NOMO-1 treated with dmso at 0.1 percent for 144 hours (cell line): ENCODE data around the gene PLIN5.

Experiments used
- DNase-seq: peaks from one replicate; lab custom pipeline; 2025; ENCODE audit not compliant: unreplicated experiment; lab: John Stamatoyannopoulos, UW

Gene PLIN5

DNA sequence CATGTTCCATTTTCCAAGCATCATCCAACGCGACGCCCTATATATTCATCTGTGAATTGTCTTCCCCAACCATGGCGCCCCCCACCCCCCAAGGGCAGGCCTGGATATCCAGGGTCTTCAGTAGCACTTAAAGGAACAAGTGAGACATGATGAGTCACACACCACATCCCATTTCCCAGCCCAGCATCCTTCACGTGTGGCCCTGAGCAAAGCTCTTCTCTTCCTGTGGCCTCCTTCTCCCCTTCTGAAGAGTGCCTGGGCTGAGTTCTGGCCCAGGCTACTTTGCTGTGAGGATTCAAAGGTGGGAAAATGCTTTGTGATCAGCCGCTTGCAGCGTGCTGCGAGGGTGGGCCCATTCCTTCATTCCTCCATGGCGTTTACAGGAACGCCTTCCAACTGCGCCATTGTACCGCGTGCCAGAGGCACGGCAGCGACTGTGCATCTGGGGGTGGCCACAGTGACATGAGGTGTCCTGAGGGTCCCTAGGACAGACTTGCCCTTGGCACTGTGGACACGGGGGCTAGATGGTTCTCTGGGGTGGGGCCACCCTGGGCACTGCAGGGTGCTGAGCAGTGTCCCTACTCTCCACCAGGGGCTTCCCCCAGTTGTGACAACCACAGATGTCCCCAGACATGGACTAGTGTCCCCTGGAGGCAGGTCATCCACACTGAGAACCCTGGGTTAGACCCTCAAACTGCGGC lies 28.4 kb downstream of the PLIN5 start:
- no peak for DNase-seq

DNA sequence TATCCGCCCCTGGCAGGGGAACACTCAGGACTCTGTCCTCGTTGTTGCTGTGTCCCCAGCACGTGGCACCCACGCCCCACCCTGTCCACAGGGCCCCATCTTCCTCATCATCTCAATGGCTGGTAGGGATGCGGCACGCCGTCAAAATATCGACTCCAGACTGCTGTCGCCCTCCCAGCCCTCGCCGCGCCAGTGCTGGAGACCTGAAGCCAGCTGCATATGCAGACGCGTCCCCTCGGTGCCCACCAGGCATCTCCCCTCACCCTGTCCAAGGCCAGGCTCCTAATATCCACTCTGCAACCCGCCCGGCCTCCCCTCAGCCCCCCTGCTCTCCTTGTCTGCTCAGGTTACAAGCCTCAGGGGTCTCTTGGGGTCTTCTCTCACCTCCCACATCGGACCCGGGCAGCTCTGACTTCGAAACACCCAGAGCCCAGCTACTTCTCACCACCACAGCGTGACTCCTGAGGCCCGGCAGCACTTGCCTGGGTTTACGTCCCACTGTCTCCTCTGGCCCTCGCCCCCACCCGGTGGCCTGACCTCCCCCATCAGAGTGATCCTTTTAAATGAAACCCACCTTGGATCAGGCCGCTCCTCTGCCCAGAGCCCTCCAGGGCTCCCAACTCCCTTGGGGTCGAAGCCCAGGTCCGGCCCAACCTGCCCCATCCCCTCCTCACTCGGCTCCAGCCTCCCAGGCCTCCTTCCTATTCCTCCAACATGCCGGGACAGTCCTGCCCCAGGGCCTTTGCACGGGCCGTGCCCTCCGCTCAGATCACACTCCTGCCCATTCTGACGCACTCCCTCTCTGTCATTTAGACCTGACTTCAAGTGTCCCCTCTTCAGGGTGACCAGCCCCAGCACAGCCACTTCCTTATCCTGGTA lies 29.2 kb downstream of the PLIN5 start:
- no peak for DNase-seq

DNA sequence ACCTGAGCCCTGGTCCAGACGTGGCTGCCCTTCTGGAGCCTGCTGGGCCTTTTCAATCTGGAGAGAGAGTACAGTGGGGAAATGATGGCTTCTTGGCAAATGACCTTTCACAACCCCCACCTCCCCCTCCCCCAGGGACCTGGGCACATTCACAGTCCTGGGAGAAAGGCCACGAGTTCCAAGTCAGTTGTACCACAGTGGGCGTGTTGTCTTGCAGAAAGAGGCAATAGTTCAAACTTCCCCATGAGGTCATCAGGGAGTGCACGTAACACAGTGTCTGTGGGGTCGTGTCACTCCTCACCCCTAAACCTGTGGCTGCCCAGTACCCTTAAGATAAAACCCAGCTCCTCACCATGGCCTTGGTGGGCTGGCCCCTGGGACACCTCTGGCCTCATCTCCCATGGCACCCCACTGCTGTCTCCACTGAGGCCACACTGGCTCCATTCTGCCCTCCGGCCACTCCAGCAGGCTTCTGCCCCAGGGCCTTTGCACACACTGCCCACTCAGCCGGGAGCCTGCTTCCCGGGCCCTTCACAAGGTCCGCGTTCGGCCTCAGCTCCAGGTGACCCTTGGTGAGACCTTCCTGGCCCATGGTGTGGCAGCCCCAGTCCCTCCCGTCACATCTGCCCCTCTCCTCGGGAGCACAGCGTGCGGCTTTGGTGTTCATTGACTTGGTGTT lies 30.0 kb downstream of the PLIN5 start:
- DNase-seq: no peak

DNA sequence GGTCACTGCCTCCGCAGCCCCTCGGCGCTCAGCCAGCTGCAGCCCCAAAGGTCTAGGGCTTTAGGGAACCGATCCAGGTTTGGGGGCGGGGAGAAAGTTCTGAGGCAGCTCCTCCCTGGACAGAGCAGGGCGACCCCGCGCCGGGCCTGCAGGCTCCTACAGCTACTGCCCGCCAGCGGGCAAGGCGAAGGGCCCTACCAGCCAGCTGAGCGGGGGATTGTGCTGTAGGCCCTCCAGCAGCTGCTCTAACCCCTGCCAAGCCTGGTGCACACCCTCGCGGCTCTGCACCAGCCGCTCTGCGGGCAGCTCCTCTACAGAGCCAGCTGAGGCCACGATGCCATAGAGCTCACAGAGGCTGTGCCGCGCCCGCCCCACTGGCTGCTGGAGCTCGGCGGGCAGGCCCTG lies 30.7 kb downstream of the PLIN5 start:
- DNase-seq: no peak

DNA sequence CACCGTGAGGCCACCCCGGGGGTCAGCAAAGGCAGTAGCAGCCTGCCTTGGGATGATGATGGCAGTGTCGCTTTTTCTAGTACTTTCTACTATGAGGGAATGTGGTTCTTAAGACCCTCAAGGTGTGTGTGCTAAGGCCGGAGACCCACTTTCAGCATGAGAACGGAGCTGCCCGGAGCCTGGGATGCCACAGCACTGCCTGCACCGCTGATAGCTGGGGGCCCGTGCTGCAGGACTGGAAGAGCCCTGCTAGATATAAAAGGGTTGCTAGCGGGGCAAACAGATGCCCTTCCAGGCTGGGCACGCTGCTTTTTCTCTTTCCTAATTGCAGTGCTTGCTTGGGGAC lies 31.2 kb downstream of the PLIN5 start:
- no peak for DNase-seq

DNA sequence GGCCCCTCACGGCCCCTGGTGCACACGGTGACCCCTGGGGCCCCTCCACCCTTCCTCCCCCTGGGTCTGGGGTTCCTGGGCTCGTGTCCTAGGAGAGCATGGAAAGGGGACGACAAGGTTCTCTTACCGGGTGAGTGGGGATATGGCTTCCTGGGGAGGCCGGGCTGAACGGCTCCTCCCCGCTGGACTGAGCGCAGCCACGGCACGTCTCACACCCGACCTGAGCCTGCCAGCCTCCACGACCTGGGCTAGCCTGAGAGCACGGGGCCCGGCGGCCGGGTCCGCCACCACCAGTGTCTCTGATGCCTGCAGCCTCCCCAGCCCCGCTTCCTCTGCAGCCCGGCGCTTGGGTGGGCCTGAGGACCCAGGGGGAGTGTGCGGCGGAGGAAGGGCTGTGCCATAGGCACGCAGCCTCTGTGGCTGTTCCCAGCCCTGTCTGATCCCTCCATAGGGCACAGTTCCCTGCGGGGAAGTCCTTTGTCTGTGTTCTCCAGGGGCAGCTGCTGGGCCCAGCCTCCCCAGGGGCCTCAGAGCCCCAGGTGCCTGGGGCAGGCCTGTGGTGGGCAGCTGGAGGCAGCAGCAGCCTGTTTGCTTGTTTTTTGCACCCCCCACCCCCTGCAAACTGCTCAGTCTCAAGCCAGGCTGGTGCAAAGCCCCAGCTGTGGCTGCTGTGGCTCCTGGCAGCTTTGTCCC lies 31.7 kb downstream of the PLIN5 start:
- no peak for DNase-seq

DNA sequence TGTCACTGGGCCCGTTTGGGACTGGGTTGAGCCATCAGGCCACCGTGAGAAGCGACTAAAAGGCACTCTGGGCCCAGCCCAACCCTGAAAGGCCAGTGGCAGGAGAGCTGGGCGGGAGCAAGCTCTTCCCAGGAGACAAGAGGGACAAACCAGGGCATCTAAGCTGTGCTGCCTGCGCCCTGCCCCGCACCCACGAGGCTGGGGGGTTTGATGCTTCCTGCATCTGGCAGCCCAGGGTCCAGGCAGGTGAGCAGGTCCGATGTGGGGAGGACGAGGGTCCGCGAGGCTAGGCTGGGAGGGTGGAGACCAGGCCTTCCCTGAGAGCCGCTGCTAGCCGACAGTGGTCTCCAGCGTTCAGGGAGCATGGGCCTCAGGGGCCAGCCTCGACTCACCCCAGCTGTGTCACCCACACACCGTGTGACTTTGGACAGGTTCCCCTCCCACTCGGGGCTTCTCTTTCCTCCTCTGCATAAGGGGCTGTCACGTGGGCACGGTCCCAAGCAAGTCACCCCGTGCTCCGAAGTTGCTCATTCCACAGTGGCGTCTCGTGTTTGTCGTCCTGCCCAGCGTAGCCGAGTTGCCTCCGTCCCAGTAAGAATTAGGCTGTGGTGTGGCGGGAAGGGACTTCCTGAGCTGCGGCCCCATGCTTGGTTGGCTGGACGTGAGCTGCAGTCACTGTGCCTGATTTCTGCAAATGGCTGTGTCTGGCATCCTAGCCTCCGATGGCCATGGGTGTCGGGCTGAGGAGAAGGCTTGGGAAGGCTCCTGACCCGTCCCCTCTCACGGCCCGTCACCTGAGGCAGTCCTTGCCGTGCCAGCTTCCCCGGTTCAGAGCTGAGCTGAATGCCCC lies 32.5 kb downstream of the PLIN5 start:
- DNase-seq: no peak

DNA sequence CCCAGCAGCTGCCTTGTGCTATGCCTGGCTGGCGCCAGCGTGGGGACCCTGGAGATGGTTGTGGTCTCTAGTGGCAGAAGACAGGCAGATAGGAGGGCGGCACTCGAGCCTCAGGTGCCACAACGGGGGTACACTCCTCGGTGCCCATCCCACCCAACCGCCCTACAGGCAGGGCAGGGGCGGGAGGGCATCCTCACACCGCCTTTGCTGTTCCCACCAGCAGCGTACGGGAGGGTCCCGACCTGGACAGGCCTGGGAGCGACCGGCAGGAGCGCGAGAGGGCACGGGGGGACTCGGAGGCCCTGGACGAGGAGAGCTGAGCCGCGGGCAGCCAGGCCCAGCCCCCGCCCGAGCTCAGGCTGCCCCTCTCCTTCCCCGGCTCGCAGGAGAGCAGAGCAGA lies 33.3 kb downstream of the PLIN5 start:
- DNase-seq: no peak

DNA sequence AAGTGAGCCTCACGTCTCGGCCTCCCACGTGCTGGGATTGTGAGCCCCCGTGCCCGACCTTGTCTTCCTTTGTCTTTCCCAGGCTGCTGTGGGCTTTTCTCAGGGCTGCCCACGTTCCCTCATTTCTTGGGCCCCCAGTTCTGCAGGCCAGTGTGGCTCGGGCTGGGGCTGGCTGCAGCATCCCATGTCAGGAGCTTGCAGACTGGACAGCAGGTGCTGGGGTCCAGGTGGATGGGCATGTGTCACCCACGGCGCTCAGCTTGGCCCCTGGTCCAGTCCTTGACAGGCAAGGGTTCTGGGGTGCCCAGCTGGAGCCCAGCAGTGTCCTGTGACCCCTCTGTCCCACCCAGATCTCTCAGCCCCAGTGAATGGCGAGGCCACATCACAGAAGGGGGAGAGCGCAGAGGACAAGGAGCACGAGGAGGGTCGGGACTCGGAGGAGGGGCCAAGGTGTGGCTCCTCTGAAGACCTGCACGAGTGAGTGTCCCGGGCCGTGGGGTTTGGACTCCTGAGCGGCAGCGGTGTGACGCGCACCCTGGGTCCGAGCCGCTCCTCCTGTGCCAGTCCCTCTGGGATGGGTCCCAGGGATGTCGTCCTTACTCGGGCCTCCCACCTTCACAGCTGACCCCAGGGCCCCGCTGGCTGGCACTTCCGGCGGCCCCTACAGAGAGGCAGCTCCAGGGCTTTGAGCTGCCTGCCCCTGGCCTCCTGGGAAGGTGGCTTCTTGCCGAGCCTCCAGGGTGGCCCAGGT lies 34.0 kb downstream of the PLIN5 start:
- DNase-seq: no peak

DNA sequence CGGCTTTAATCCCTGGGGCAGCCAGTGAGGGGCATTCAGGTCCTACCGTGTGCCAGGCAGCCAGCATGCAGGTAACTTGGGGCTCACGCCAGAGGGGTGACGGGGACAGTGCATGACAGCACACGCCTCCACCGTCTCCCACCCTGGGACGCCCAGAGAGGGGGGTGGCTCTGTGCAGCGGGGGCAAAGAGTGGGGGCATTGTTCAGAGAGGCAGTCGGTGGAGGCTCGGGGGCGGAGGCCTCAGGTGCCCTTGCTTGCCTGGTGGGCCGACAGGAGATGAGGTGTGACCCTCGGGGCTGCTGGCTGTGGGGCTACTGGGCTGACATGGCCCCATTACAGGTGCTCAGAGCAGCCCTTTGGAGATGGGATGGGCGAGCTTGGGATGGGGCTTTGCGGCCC lies 35.2 kb downstream of the PLIN5 start:
- DNase-seq: no peak

DNA sequence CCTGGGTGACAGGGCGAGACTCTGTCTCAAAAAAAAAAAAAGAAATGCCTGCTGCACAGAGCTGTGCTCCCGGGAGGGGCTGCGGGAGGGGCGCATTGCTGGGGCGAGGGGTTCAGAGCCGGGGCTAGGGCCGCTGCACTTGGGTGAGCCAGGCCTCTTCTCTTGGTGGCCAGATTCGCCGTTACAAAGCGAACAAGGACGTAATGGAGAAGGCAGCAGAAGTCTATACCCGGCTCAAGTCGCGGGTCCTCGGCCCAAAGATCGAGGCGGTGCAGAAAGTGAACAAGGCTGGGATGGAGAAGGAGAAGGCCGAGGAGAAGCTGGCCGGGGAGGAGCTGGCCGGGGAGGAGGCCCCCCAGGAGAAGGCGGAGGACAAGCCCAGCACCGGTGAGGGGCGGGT lies 35.7 kb downstream of the PLIN5 start:
- no peak for DNase-seq

GRCh38 chr19:4498694-4499093 lies 36.3 kb downstream of the PLIN5 start:
- no peak for DNase-seq

DNA sequence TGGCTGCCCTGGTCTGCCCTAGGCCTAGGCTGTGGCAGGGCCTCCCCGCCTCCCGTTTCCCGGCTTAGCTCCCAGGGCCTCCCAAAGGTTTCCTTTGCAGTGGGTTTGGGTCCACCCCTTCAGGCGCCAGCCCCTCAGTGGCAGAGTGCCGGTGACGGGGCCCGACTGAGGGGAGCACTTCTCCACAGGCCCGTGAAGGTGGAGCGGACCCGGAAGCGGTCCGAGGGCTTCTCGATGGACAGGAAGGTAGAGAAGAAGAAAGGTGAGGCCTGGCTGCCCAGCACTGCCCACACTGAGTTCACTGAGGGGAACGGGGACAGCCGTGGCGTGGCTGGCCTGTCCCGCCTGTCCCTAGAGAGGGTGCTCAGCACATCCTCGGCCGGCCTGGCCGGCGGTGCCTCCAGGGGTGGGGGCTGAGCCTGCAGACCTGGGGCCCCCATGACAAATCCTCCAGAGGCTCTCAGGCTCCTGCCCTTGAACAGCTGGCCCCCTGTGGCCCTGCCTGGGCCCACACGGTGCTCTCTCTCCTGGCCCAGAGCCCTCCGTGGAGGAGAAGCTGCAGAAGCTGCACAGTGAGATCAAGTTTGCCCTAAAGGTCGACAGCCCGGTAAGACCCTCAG lies 37.1 kb downstream of the PLIN5 start:
- DNase-seq: no peak

GRCh38 chr19:4496304-4496703 lies 38.7 kb downstream of the PLIN5 start:
- DNase-seq: no peak

DNA sequence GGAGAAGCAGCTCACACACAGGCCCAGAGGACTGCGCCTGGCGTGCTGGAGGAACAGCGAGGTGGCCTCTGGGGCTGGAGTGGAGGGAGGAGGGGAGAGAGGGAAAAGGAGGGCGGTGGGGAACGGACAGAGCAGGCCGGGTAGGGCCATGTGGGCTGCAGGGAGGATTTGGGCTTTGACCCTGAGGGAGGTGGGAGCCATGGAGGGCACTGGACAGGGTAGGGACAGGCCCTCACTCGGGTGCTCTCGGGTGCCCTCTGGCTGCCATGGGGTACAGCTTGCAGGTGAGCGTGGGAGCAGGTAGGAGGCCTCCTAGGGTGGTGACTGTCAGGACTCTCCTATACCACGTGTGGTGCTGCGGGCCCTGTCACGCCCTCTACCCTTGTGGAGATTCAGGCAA lies 39.6 kb downstream of the PLIN5 start:
- DNase-seq: no peak

- DNase-seq: no peak
These were observed 40.3 kb downstream of the PLIN5 start for GRCh38 chr19:4494691-4495064.

DNA sequence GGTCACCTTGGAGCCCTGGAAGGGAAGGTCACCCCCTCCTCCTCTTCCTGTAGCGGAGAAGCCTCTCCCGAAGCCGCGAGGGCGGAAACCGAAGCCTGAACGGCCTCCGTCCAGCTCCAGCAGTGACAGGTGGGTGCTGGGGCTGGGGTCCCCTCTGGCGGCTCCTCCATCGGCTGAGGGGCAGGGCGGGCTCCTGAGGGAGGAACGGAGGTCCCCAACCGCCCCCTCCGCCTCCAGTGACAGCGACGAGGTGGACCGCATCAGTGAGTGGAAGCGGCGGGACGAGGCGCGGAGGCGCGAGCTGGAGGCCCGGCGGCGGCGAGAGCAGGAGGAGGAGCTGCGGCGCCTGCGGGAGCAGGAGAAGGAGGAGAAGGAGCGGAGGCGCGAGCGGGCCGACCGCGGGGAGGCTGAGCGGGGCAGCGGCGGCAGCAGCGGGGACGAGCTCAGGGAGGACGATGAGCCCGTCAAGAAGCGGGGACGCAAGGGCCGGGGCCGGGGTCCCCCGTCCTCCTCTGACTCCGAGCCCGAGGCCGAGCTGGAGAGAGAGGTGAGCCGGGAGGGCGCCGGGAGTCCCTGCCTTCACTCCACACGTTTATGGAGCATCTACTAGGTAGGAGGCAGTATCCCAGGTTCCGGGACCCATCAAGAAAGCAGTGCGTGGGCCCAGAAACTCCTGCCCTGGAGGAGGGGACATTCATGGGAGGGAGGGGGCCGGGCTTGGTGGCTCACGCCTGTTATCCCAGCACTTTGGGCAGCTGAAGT lies 40.9 kb downstream of the PLIN5 start:
- DNase-seq: no peak

DNA sequence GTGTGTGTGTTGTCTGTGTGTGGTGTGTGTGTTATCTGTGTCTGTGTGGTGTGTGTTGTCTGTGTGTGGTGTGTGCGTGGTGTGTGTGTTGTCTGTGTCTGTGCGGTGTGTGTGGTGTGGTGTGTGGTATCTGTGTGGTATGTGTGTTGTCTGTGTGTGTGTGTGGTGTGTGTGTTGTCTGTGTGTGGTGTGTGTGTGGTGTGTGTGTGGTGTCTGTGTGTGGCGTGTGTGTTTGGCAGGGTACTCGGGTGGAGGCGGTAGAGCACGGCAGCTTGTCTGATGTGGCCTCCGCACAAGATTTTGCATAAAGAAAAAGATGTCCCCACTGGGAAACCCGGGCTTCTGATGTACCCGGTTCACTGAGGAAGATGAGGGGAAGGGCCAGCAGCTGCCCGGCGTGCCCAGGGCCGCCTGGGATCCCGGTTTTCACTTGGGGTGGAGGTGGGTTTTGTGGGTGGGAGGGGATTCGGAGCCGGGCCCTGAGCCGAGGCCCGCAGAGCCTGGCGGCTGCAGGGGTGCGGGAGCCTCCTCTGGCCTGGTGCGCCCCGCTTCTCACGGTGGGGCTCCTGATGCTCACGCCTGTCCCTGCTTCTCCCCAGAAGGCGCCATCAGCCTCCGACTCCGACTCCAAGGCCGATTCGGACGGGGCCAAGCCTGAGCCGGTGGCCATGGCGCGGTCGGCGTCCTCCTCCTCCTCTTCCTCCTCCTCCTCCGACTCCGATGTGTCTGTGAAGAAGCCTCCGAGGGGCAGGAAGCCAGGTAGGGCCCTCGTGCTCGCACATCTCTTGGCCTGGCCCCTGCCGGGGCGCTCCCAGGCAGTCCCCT lies 41.7 kb downstream of the PLIN5 start:
- DNase-seq: no peak
